ENCODE data around the gene ZNF219. TPM values are rescaled to one million over a fixed set of nuclear protein-coding genes. Genes with fewer than 3 reads are reported as not detected.

Gene ZNF219
- total RNA-seq, 1 experiment from 2014 or later, result 84.5 TPM

- Histone ChIP-seq H2AK5ac (ENCODE audit: insufficient read length, low read length) (no peak overlapping the region), H3K18ac (ENCODE audit: insufficient read length, low read depth, low read length) (no peak overlapping the region), H3T11ph (ENCODE audit: low read length) (no peak overlapping the region), H3K27ac (ENCODE audit: insufficient read length, low read depth, low read length) (no peak overlapping the region), H3K23ac (ENCODE audit: insufficient read length, low read depth, low read length) (no peak overlapping the region), H3K4ac (ENCODE audit: low read depth, low read length) (no peak overlapping the region), H3K9ac (ENCODE audit: extremely low read depth, insufficient read length, low read length) (no peak overlapping the region), H4K20me1 (ENCODE audit: control insufficient read depth, insufficient read depth, insufficient read length) (no peaks in the 10 kb centered on the region), H4K91ac (ENCODE audit: insufficient read length, low read depth, low read length) (no peak overlapping the region), H3K14ac (ENCODE audit: insufficient read depth, low read length) (no peak overlapping the region), H3K79me1 (ENCODE audit: insufficient read depth, low read depth, low read length, poor library complexity, severe bottlenecking) (no peaks in the 10 kb centered on the region), H2BK120ac (ENCODE audit: low read depth, low read length, poor library complexity, severe bottlenecking) (no peak overlapping the region), H3K9me3 (ENCODE audit: control insufficient read depth, low read depth, low read length) (no peaks in the 10 kb centered on the region), H3K4me2 (ENCODE audit: insufficient read depth, insufficient read length, low read length) (no peak overlapping the region), H2BK20ac (ENCODE audit: low read depth, low read length, poor library complexity, severe bottlenecking) (no peak overlapping the region), H3K79me2 (ENCODE audit: insufficient read depth, low read length) (no peaks in the 10 kb centered on the region), H2BK15ac (ENCODE audit: low read depth, low read length) (no peak overlapping the region), H3K56ac (ENCODE audit: insufficient read length, low read depth, low read length) (no peak overlapping the region), H4K8ac (replicated peaks; ENCODE audit: insufficient read length, low read depth, low read length) (no peak overlapping the region), H4K5ac (ENCODE audit: insufficient read length, low read depth, low read length) (no peak overlapping the region), H3K4me1 (ENCODE audit: insufficient read depth, low read length) (no peaks in the 10 kb centered on the region), H2BK12ac (ENCODE audit: insufficient read length, low read depth, low read length) (no peak overlapping the region), H3K27me3 (ENCODE audit: insufficient read depth, low read length) (no peaks in the 10 kb centered on the region), H2BK5ac (ENCODE audit: insufficient read length, low read length) (no peak overlapping the region), H2AFZ (ENCODE audit: low read length) (no peak overlapping the region), H3K23me2 (ENCODE audit: insufficient read length, low read depth, low read length, poor library complexity, severe bottlenecking) (no peaks in the 10 kb centered on the region)
- H3K4me1 Mint-ChIP-seq, result peaks cover 4 to 7% of the 10 kb centered on the region in 2 experiments; a peak in 3 of 4 replicates
- H3K9me3 Mint-ChIP-seq, result no peaks in the 10 kb centered on the region
- no peak for TF ChIP-seq CTCF (conservative IDR thresholded peaks at IDR 0.05)
- no CpG with 5 or more reads among the region's 3 CpGs for WGBS (ENCODE audit: extremely low coverage, insufficient read length, low lambda C conversion rate)
- no peak overlapping the region for H3K27ac Mint-ChIP-seq
- H3K27me3 Mint-ChIP-seq (ENCODE audit: low read depth), result peaks cover 14% of the 10 kb centered on the region
- no peak for DNase-seq
- H3K4me3 Mint-ChIP-seq, result no peak overlapping the region
- H3K36me3 Mint-ChIP-seq (ENCODE audit: insufficient read depth in 1 of 3, low read depth in 3 of 3), result no peaks in the 10 kb centered on the region
Measured at GRCh38 chr14:21049271-21049673, 49.2 kb downstream of the ZNF219 start.

All from H9 (cell line).